ENCODE data around the gene NUDCD2.

DNA sequence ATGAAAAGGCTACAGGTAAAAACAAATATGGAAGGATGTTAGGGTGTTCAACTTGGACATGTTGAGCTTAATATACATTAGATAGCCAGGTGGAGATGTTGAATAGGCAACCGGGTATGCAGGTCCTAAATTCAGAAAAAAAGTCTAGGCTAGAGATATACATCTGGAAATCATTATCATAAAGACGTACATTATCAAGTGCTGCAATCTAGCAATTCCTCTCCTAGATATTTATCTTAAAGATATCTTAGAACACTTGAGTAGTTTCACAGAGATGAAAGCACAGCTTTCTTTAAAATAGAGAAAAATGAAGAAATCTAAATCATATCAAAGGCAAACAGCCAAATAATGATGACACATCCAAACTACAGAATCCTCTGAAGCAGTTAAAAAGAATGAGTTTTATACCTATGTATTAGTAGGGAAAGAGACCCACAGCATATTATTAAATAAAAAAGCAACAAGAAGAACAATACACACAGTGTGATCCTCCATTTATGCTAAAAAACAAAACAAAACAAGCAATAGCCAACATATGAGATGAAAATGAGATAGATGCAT, 3.8 kb downstream of the NUDCD2 start:
- TF ChIP-seq, protein P1, sequence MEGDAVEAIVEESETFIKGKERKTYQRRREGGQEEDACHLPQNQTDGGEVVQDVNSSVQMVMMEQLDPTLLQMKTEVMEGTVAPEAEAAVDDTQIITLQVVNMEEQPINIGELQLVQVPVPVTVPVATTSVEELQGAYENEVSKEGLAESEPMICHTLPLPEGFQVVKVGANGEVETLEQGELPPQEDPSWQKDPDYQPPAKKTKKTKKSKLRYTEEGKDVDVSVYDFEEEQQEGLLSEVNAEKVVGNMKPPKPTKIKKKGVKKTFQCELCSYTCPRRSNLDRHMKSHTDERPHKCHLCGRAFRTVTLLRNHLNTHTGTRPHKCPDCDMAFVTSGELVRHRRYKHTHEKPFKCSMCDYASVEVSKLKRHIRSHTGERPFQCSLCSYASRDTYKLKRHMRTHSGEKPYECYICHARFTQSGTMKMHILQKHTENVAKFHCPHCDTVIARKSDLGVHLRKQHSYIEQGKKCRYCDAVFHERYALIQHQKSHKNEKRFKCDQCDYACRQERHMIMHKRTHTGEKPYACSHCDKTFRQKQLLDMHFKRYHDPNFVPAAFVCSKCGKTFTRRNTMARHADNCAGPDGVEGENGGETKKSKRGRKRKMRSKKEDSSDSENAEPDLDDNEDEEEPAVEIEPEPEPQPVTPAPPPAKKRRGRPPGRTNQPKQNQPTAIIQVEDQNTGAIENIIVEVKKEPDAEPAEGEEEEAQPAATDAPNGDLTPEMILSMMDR (IDR thresholded peaks at IDR 0.05): no peak
- TF ChIP-seq POLR2A (IDR thresholded peaks at IDR 0.05): no peak

Measured in right lobe of liver (tissue), 4 donors.